ENCODE measurements around the gene P2RY6.

- TF ChIP-seq POLR2A (IDR thresholded peaks at IDR 0.05): no peak
- no peak for TF ChIP-seq CTCF (IDR thresholded peaks at IDR 0.05)
- TF ChIP-seq EP300 (IDR thresholded peaks at IDR 0.05): no peak
- no peak for TF ChIP-seq POLR2AphosphoS5 (IDR thresholded peaks at IDR 0.05)
Measured at GRCh38 chr11:73227571-73228211, 44.4 kb upstream of the P2RY6 start.
